Common myeloid progenitor, CD34-positive (primary cell): ENCODE data around the gene IL13RA1.
"Not testable (repeated sequence)": the region's sequence is repeated elsewhere in the genome, so short reads cannot be mapped to it uniquely, and the experiment has no call there.

ENCODE experiments used
- CTCF ChIA-PET: fragments of 350-600 bp; sonication (Branson Sonifier 250); formaldehyde crosslinking; loops from one replicate; lab custom pipeline; 2021; ENCODE audit warnings: antibody characterized with exemption; lab: Charles Lee
- POLR2A ChIA-PET: fragments of 350-600 bp; sonication (Branson Sonifier 250); formaldehyde crosslinking; loops from one replicate; lab custom pipeline; 2021; ENCODE audit warnings: antibody characterized with exemption; lab: Charles Lee
- DNase-seq, 3 donors: peaks; one replicate each; pipeline versions ENCODE4 v3.0.0 to v3.0.0-alpha.2; 2013
- H3K27ac ChIP-seq, 2 experiments: 1 replicate in 1 of 2; 2 replicates in 1 of 2; pipeline ENCODE4 v1.7.0; 2013; ENCODE audit warnings: inconsistent platforms in 2 of 2, low read length in 2 of 2, mild to moderate bottlenecking in 2 of 2, low read depth in 1 of 2, moderate library complexity in 1 of 2; ENCODE audit not compliant: severe bottlenecking in 2 of 2, insufficient read depth in 1 of 2, poor library complexity in 1 of 2
- H3K27me3 ChIP-seq, 5 experiments: replicated peaks in 2 of 5; 1 replicate in 3 of 5; 2 replicates in 2 of 5; pipeline versions ENCODE4 v1.6.1 to v1.7.0; 2013; ENCODE audit warnings: low read length in 4 of 5, mild to moderate bottlenecking in 2 of 5, moderate library complexity in 2 of 5, inconsistent platforms in 1 of 5; ENCODE audit not compliant: insufficient read depth in 5 of 5, control insufficient read depth in 4 of 5
- H3K36me3 ChIP-seq, 4 experiments: 1 replicate in 2 of 4; 2 replicates in 2 of 4; pipeline versions ENCODE4 v1.6.1 to v1.7.0; 2013; ENCODE audit warnings: low read length in 3 of 4, control low read depth in 1 of 4, mild to moderate bottlenecking in 1 of 4; ENCODE audit not compliant: control insufficient read depth in 4 of 4, insufficient read depth in 4 of 4
- H3K4me1 ChIP-seq, 4 experiments: 1 replicate in 3 of 4; 2 replicates in 1 of 4; pipeline versions ENCODE4 v1.6.1 to v1.7.1; 2013; ENCODE audit warnings: low read length in 3 of 4, mild to moderate bottlenecking in 3 of 4, control low read depth in 1 of 4, inconsistent platforms in 1 of 4, moderate library complexity in 1 of 4; ENCODE audit not compliant: control insufficient read depth in 4 of 4, insufficient read depth in 4 of 4; ENCODE audit errors: control extremely low read depth in 1 of 4
- H3K4me3 ChIP-seq, 7 experiments: 1 replicate in 4 of 7; 2 replicates in 3 of 7; pipeline versions ENCODE4 v1.5.1 to v1.7.0; 2013; ENCODE audit warnings: mild to moderate bottlenecking in 7 of 7, low read length in 6 of 7, moderate library complexity in 6 of 7, inconsistent platforms in 2 of 7, low read depth in 2 of 7, control low read depth in 1 of 7; ENCODE audit not compliant: insufficient read depth in 4 of 7, control insufficient read depth in 1 of 7; ENCODE audit errors: extremely low read depth in 1 of 7
- H3K9me3 ChIP-seq, 5 experiments: 1 replicate in 4 of 5; 2 replicates in 1 of 5; pipeline versions ENCODE4 v1.6.1 to v1.7.1; 2013; ENCODE audit warnings: low read length in 4 of 5, mild to moderate bottlenecking in 2 of 5, inconsistent platforms in 1 of 5, low read depth in 1 of 5, moderate library complexity in 1 of 5; ENCODE audit not compliant: control insufficient read depth in 4 of 5, insufficient read depth in 2 of 5; ENCODE audit errors: control extremely low read depth in 1 of 5
- WGBS: methylation state at CpG from one replicate; pipeline ENCODE4 v1.1.5; 2013; ENCODE audit not compliant: insufficient coverage; 5-methylcytosine and 5-hydroxymethylcytosine counted together

IL13RA1 gene

DNA sequence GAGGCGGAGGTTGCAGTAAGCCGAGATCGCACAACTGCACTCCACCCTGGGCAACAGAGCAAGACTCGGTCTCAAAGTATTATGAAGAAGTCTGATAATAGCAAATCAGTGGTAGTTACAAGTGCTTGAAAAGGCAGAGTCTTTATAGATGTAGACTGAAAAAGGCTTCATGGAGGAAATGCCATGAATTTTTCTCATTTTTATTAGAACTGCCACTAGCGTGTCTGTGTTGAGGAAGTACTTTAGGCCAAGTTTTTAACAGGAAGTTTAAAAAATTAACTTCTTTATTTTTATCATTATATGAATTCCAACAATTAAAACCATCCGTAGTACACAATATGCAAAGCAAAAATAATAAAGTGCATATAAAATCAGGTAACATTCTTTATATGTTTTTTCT is 32.8 kb upstream of the IL13RA1 start:
- H3K9me3 ChIP-seq, result no peaks in the 10 kb centered on the region
- peaks cover 0 to 4% (median 2%) of the 10 kb centered on the region in 4 experiments for H3K36me3 ChIP-seq
- no peaks in the 10 kb centered on the region for H3K27me3 ChIP-seq
- WGBS, result 85% methylated on average over 4 of the region's 6 CpGs
- peaks cover 0 to 3% (median 0%) of the 10 kb centered on the region in 4 experiments for H3K4me1 ChIP-seq
- CTCF ChIA-PET, result no interaction called here
- POLR2A ChIA-PET, result no interaction called here
- H3K4me3 ChIP-seq, result no peak overlapping the region
- H3K27ac ChIP-seq, result no peak overlapping the region
- peak in 2 of 3 donors; percentile 17 to 20 for DNase-seq

DNA sequence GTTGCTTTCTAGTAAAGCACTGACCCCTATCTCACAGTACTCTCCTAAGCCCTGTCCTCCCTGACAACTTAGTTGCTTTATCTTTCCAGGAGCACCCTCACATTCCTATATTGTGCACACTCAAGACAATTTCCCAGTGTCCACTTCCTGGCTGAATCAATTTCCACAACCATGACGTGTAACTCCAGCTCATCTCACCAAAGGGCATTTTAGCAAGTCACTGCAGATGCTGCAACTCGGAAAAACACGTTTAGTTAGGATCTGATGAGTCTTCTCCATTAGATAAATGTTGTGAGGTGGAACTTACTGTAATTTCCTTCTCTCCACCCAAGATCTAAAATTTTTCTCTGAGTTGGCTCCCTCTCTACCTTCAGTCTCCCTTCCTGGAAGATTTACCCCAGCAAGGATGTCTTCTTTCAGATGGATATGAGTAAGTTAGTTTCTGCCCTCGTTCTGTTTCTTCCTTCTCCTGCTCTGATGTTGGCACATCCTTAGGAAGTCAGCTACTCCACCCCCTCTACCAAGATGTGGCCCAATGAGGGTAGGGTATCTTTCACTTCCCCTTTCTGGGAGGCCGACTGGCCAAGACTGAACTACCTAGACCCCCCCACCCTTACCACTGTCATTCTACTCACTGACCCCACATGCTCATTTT is 28.8 kb upstream of the IL13RA1 start:
- H3K4me1 ChIP-seq, result peaks cover 0 to 3% (median 0%) of the 10 kb centered on the region in 4 experiments
- no peaks in the 10 kb centered on the region for H3K27me3 ChIP-seq
- no peak overlapping the region for H3K4me3 ChIP-seq
- no CpG with 5 or more reads among the region's 5 CpGs for WGBS
- H3K36me3 ChIP-seq, result no peaks in the 10 kb centered on the region
- DNase-seq, result peak in 2 of 3 donors; percentile 50 to 52
- H3K27ac ChIP-seq, result no peak overlapping the region
- H3K9me3 ChIP-seq, result no peaks in the 10 kb centered on the region
- CTCF ChIA-PET, result no interaction called here
- POLR2A ChIA-PET, result no interaction called here

DNA sequence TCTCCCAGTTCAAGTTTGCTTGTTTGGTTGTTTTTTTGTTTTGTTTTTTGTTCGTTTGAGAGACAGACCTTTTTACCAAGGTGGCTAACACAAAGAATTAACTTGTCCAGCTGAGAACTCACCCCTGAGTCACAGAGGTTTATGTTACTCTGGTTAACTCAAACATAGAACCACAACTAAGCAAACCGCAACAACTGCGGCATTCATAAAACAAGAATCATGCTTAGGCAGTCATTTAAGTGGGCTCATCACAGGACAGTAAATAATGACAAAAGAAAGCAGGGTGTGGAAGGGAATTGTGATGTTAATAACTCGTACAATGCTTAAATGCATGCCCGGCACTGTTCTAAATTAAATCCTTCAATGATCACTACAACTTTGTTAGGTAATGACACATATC is 24.7 kb upstream of the IL13RA1 start:
- H3K4me3 ChIP-seq, result no peak overlapping the region
- H3K27me3 ChIP-seq, result no peaks in the 10 kb centered on the region
- H3K36me3 ChIP-seq, result no peaks in the 10 kb centered on the region
- WGBS, result no CpG with 5 or more reads among the region's 5 CpGs
- H3K9me3 ChIP-seq, result no peaks in the 10 kb centered on the region
- CTCF ChIA-PET, result interaction anchor here (0.7 kb wide), 1 partner anchor 13 kb away, joined by 3 read pairs; no protein-coding TSS in a partner anchor
- no peak for DNase-seq
- POLR2A ChIA-PET, result no interaction called here
- H3K4me1 ChIP-seq, result peaks cover 0 to 3% (median 0%) of the 10 kb centered on the region in 4 experiments
- H3K27ac ChIP-seq, result no peak overlapping the region

DNA sequence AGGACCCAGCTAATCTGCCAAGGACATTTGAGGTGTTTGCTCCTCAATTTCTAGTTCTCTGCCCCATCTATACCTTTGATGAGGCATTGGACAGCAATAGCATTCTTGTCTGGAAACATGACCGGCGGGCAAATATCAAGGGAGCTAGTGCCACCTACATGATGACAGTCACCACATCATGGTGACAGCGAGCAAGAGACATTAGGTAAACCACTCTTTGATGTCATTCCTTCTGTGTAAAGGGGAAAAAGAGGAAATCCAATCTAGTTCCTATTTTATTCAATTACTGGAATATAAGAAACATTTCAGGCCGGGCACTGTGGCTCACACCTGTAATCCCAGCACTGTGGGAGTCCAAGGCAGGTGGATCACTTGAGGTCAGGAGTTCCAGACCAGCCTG is 20.7 kb upstream of the IL13RA1 start:
- 85% methylated on average over 4 of the region's 4 CpGs for WGBS
- Histone ChIP-seq H3K36me3 (no peaks in the 10 kb centered on the region), H3K27ac (no peak overlapping the region), H3K4me3 (no peak overlapping the region), H3K9me3 (no peaks in the 10 kb centered on the region), H3K27me3 (no peaks in the 10 kb centered on the region), H3K4me1 (no peaks in the 10 kb centered on the region)
- DNase-seq, result no peak
- ChIA-PET CTCF (interaction anchor here (0.9 kb wide), 1 partner anchor 57 kb away, joined by 3 read pairs; no protein-coding TSS in a partner anchor), POLR2A (no interaction called here)

DNA sequence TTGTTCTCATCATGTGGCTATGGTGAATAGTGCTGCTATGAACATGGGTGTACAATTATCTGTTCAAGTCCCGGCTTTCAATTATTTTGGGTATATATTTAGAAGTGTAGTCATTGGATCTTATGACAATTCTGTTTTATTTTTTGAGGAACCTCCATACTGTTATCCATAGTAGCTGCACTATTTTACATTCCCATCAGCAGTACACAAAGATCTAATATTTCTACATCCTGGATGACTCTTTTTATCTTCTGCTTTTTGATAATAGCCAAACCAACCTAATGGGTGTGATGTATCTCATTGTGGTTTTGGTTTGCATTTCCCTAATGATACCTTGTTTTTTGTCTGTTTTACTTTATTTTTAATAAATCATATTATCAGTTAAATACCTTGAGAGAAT is 12.9 kb upstream of the IL13RA1 start:
- DNase-seq, result no peak
- peaks cover 0 to 17% (median 3%) of the 10 kb centered on the region in 4 experiments for H3K4me1 ChIP-seq
- H3K4me3 ChIP-seq, result no peak overlapping the region
- H3K27me3 ChIP-seq, result no peaks in the 10 kb centered on the region
- H3K27ac ChIP-seq, result no peak overlapping the region
- WGBS, result no CpG with 5 or more reads among the region's 1 CpG
- ChIA-PET CTCF (no interaction called here), POLR2A (no interaction called here)
- H3K9me3 ChIP-seq, result no peaks in the 10 kb centered on the region
- H3K36me3 ChIP-seq, result no peaks in the 10 kb centered on the region

DNA sequence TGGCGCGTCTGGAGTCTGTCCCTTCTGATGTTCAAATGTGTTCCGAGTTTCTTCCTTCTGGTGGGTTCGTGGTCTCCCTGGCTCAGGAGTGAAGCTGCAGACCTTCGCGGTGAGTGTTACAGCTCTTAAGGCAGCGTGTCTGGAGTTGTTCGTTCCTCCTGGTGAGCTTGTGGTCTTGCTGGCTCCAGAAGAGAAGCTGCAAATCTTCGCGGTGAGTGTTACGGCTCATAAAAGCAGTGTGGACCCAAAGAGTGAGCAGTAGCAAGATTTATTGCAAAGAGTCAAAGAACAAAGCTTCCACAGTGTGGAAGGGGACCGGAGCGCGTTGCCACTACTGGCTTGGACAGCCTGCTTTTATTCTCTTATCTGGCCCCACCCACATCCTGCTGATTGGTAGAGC is 11.5 kb upstream of the IL13RA1 start:
- H3K9me3 ChIP-seq, result not testable (repeated sequence)
- WGBS, result 60% methylated on average over 5 of the region's 14 CpGs

DNA sequence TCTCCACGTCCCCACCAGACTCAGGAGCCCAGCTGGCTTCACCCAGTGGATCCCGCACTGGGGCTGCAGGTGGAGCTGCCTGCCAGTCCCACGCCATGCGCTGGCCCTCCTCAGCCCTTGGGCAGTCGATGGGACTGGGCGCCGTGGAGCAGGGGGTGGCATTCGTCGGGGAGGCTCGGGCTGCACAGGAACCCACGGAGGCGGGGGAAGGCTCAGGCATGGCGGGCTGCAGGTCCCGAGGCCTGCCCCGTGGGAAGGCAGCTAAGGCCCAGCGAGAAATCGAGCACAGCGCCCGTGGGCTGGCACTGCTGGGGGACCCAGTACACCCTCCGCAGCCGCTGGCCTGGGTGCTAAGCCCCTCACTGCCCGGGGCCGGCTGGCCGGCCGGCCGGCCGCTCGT is 10.6 kb upstream of the IL13RA1 start:
- H3K36me3 ChIP-seq, H3K9me3 ChIP-seq, H3K27ac ChIP-seq, DNase-seq, H3K4me3 ChIP-seq, CTCF ChIA-PET, H3K27me3 ChIP-seq, POLR2A ChIA-PET: not testable (repeated sequence)
- 94% methylated on average over 20 of the region's 28 CpGs for WGBS
- H3K4me1 ChIP-seq, result peaks cover 0 to 17% (median 3%) of the 10 kb centered on the region in 4 experiments

More for the DNA sequence above, 11.5 kb upstream of the IL13RA1 start:
- H3K27me3 ChIP-seq, POLR2A ChIA-PET, H3K27ac ChIP-seq, H3K36me3 ChIP-seq, CTCF ChIA-PET, H3K4me3 ChIP-seq: not testable (repeated sequence)
- H3K4me1 ChIP-seq, result peaks cover 0 to 17% (median 3%) of the 10 kb centered on the region in 4 experiments
- DNase-seq, result peak in 1 of 3 donors; percentile 36
